Lung (tissue), 12 donors: ENCODE data around the gene MDN1. TPM values are rescaled to one million over a fixed set of nuclear protein-coding genes. Genes with fewer than 3 reads are reported as not detected.
"Not testable (repeated sequence)": the region's sequence is repeated elsewhere in the genome, so short reads cannot be mapped to it uniquely, and the experiment has no call there.

Source experiments
- ATAC-seq: fragments of 200-7000 bp; cut with Tn5 transposase; one replicate; pipeline ENCODE4 v1.9.1; 2020; ENCODE audit warnings: moderate number of reproducible peaks; ENCODE audit not compliant: insufficient read depth, low FRiP score
- DNase-seq, 3 donors: peaks; one replicate each; pipeline ENCODE4 v3.0.0-alpha.2; 2013 to 2017
- H3K27ac ChIP-seq, 2 donors: one replicate each; pipeline ENCODE4 v1.5.1; 2013; ENCODE audit warnings: mild to moderate bottlenecking in 2 of 2, moderate library complexity in 2 of 2, control low read depth in 1 of 2, inconsistent platforms in 1 of 2, low read depth in 1 of 2, low read length in 1 of 2
- H3K27me3 ChIP-seq, 3 donors: one replicate each; pipeline ENCODE4 v1.5.1; 2013; ENCODE audit warnings: low read length in 2 of 3; ENCODE audit not compliant: control insufficient read depth in 3 of 3, insufficient read depth in 3 of 3
- H3K36me3 ChIP-seq, 4 donors: one replicate each; pipeline ENCODE4 v1.5.1; 2013; ENCODE audit warnings: low read length in 4 of 4, mild to moderate bottlenecking in 1 of 4, moderate library complexity in 1 of 4; ENCODE audit not compliant: control insufficient read depth in 4 of 4, insufficient read depth in 4 of 4
- H3K4me1 ChIP-seq, 5 donors: one replicate each; pipeline ENCODE4 v1.5.1; 2013; ENCODE audit warnings: low read length in 5 of 5, mild to moderate bottlenecking in 2 of 5, moderate library complexity in 1 of 5; ENCODE audit not compliant: control insufficient read depth in 5 of 5, insufficient read depth in 5 of 5
- H3K4me3 ChIP-seq: one replicate; pipeline ENCODE4 v1.5.1; 2013; ENCODE audit warnings: mild to moderate bottlenecking, control low read depth, moderate library complexity
- H3K9ac ChIP-seq, 2 donors: one replicate each; pipeline ENCODE4 v1.5.1; 2013; ENCODE audit warnings: low read length in 2 of 2, control low read depth in 1 of 2; ENCODE audit not compliant: insufficient read depth in 1 of 2
- H3K9me3 ChIP-seq, 4 donors: one replicate each; pipeline ENCODE4 v1.5.1; 2013; ENCODE audit warnings: low read length in 3 of 4, mild to moderate bottlenecking in 1 of 4, moderate library complexity in 1 of 4; ENCODE audit not compliant: control insufficient read depth in 4 of 4, insufficient read depth in 3 of 4
- CTCF ChIP-seq: IDR thresholded peaks from 2 replicates; pipeline ENCODE4 v1.5.1; 2012; ENCODE audit warnings: mild to moderate bottlenecking; ENCODE audit errors: control extremely low read depth, extremely low read depth
- WGBS, 2 donors: extraction: QIAGEN DNeasy Blood & Tissue Kit; methylation state at CpG; one replicate each; pipeline ENCODE4 v1.1.7; 2013; 5-methylcytosine and 5-hydroxymethylcytosine counted together
- polyA plus RNA-seq, 2 donors: library from polyadenylated mRNA; stranded (reverse); fragments of 200-250 nt; gene quantifications; one replicate each; pipeline ENCODE4 v1.2.1, GENCODE V29; 2013
- total RNA-seq, 2 donors: library from RNA; depleted of rRNA in 1 of 2; stranded (reverse); fragments of >200 nt in 1 of 2; gene quantifications; one replicate each; pipeline ENCODE4 v1.2.1, GENCODE V29; 2014 to 2021
- donor health status: control.
- donor health status: control.
- donor health status: Bipolar disorder and iron deficiency.
- donor health status: healthy.
- donor health status: DM: yes; HTN: yes; CAD: no.

MDN1 gene
- total and polyA plus RNA-seq, 4 donors, result 7.6 to 33.8 (median 31.7) TPM

GRCh38 chr6:89649682-89650081 lies 169.9 kb downstream of the MDN1 start:
- H3K9me3 ChIP-seq, result no peaks in the 10 kb centered on the region
- H3K9ac ChIP-seq, result no peak overlapping the region
- H3K27ac ChIP-seq, result no peak overlapping the region
- DNase-seq (no peak), ATAC-seq (no peak)
- WGBS, 2 donors, result 94 to 96% methylated on average over 1 of the region's 1 CpG
- peaks cover 19 to 48% (median 27%) of the 10 kb centered on the region in 4 donors for H3K36me3 ChIP-seq
- no peaks in the 10 kb centered on the region for H3K4me1 ChIP-seq
- no peak overlapping the region for H3K4me3 ChIP-seq
- H3K27me3 ChIP-seq, result no peaks in the 10 kb centered on the region
- no peak for TF ChIP-seq CTCF

DNA sequence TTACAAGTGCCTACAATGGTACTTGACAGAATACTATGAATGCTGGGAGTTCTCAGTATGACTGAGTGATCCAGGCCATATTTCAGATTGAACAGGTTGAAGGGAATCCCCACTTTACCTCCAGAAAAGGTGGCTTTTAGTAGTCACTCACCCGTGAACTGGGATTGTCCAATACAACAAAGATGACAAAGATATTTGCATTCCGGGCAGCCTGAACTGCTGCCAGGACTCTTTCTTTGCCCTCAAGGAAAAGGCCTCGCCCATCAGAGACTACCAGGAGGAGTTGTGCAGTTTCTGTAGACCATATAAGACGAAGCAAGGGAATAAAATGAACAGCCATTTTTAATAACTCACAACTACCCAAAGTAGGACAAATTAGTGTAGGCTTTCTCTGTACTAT lies 174.7 kb downstream of the MDN1 start:
- Histone ChIP-seq H3K9ac (no peak overlapping the region), H3K27me3 (no peaks in the 10 kb centered on the region), H3K27ac (no peak overlapping the region), H3K4me3 (no peak overlapping the region), H3K9me3 (no peaks in the 10 kb centered on the region), H3K4me1 (no peaks in the 10 kb centered on the region), H3K36me3 (peaks cover 15 to 39% (median 21%) of the 10 kb centered on the region in 4 donors)
- DNase-seq, result no peak
- WGBS, 2 donors, result 81 to 86% methylated on average over 4 of the region's 4 CpGs
- no peak for TF ChIP-seq CTCF
- no peak for ATAC-seq

DNA sequence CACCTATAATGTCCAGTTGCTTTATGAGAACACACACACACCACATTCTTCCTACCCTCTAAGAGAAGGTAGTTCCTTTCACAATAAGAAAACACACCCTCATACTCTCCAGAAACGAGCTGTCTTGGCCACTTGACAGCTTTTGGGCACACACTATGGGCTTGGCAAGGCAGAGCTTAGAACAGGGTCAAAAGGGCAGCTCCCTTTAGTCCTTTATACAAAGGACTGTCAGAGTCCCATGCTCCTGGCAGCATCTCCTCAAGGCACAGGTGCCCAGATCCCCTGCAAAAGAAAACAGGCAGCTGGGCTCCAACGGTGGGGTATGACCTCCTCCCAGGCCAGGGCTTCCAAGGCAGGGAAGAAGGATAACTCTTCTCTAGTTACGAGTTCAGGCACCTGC lies 176.2 kb downstream of the MDN1 start:
- peaks cover 0 to 7% (median 0%) of the 10 kb centered on the region in 5 donors for H3K4me1 ChIP-seq
- ATAC-seq, result no peak
- no peak for DNase-seq
- no peaks in the 10 kb centered on the region for H3K27me3 ChIP-seq
- H3K9me3 ChIP-seq, result no peaks in the 10 kb centered on the region
- no peak for TF ChIP-seq CTCF
- no peak overlapping the region for H3K27ac ChIP-seq
- no peak overlapping the region for H3K9ac ChIP-seq
- H3K36me3 ChIP-seq, result peaks cover 15 to 36% (median 20%) of the 10 kb centered on the region in 4 donors
- H3K4me3 ChIP-seq, result no peak overlapping the region
- WGBS, 2 donors, result 64 to 74% methylated on average over 3 of the region's 3 CpGs

DNA sequence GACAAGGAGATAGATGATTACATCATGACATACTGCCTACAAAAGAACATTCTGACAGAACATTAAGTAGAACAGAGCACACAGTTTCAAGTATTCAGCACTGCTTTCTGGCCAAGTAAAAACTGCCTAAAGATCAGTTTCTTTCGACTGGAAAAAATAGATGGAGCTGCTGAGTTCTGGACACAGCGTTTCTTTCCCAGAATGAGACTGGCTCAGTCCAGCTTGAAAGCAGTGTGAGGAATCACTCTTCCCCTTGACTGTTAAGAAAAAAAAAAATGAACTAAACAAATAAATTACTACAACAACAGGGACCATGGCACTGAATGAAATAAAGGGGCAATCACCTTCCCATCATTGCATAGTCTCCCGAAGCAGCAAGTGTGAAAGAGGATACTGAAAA lies 176.6 kb downstream of the MDN1 start:
- Histone ChIP-seq H3K27ac (no peak overlapping the region), H3K9ac (no peak overlapping the region), H3K9me3 (no peaks in the 10 kb centered on the region), H3K36me3 (peaks cover 15 to 36% (median 18%) of the 10 kb centered on the region in 4 donors), H3K4me3 (no peak overlapping the region), H3K4me1 (peaks cover 0 to 7% (median 0%) of the 10 kb centered on the region in 5 donors), H3K27me3 (no peaks in the 10 kb centered on the region)
- TF ChIP-seq CTCF, result no peak
- DNase-seq (no peak), ATAC-seq (no peak)
- WGBS, 2 donors, result 84% methylated on average over 3 of the region's 3 CpGs

DNA sequence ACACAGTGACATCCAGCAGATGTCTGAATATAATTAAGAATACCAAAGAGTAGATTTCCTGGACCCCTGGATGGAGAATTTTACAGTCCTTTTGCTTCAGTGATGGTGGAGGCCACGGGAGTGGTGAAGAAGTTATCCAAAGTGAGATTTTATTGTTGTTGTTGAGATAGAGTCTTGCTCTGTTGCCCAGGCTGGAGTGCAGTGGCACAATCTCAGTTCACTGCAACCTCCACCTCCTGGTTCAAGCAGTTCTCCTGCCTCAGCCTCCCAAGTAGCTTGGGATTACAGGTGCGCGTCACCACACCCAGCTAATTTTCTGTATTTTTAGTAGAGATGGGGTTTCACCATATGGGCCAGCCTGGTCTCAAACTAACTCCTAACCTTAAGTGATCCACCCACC lies 178.0 kb downstream of the MDN1 start:
- not testable (repeated sequence) for ATAC-seq, H3K27me3 ChIP-seq, H3K4me3 ChIP-seq, H3K27ac ChIP-seq, H3K9me3 ChIP-seq, H3K9ac ChIP-seq, DNase-seq
- 98% methylated on average over 3 of the region's 3 CpGs for WGBS, 2 donors
- Histone ChIP-seq H3K36me3 (peaks cover 9 to 32% (median 14%) of the 10 kb centered on the region in 4 donors), H3K4me1 (peaks cover 0 to 13% (median 3%) of the 10 kb centered on the region in 5 donors)
